ENCODE results near the gene SRC. TPM values are rescaled to one million over a fixed set of nuclear protein-coding genes. Genes with fewer than 3 reads are reported as not detected.

Gene SRC
- total RNA-seq, 2 donors from 2014 or later, result 6.9 to 14.3 TPM

GRCh38 chr20:37424062-37424851 is 78.3 kb downstream of the SRC start:
- H3K27me3 ChIP-seq, result no peaks in the 10 kb centered on the region
- no peaks in the 10 kb centered on the region for H3K9me3 ChIP-seq
- H3K36me3 ChIP-seq, result no peaks in the 10 kb centered on the region
- no peak for DNase-seq (ENCODE audit: low spot score)
- no peaks in the 10 kb centered on the region for H3K4me1 ChIP-seq
- TF ChIP-seq CTCF (IDR thresholded peaks at IDR 0.05), result no peak
- no peak overlapping the region for H3K4me3 ChIP-seq
- H3K27ac ChIP-seq, result no peak overlapping the region

- H3K36me3 ChIP-seq, result no peaks in the 10 kb centered on the region
- no peak for DNase-seq (ENCODE audit: low spot score)
- no peaks in the 10 kb centered on the region for H3K9me3 ChIP-seq
- no peak for TF ChIP-seq CTCF (IDR thresholded peaks at IDR 0.05)
- no peak overlapping the region for H3K4me3 ChIP-seq
- H3K27me3 ChIP-seq, result no peaks in the 10 kb centered on the region
- no peaks in the 10 kb centered on the region for H3K4me1 ChIP-seq
- no peak overlapping the region for H3K27ac ChIP-seq
Measured at GRCh38 chr20:37425103-37425625, 79.2 kb downstream of the SRC start.

- H3K4me1 ChIP-seq, result no peaks in the 10 kb centered on the region
- no peak for TF ChIP-seq CTCF (IDR thresholded peaks at IDR 0.05)
- no peak for DNase-seq (ENCODE audit: low spot score)
- no peak overlapping the region for H3K4me3 ChIP-seq
- no peaks in the 10 kb centered on the region for H3K9me3 ChIP-seq
- no peaks in the 10 kb centered on the region for H3K27me3 ChIP-seq
- no peak overlapping the region for H3K27ac ChIP-seq
- no peaks in the 10 kb centered on the region for H3K36me3 ChIP-seq
Measured at GRCh38 chr20:37426106-37426505, 80.2 kb downstream of the SRC start.

- Histone ChIP-seq H3K27ac (no peak overlapping the region), H3K36me3 (no peaks in the 10 kb centered on the region), H3K27me3 (no peaks in the 10 kb centered on the region), H3K9me3 (no peaks in the 10 kb centered on the region), H3K4me1 (no peaks in the 10 kb centered on the region), H3K4me3 (no peak overlapping the region)
- no peak for TF ChIP-seq CTCF (IDR thresholded peaks at IDR 0.05)
- DNase-seq (ENCODE audit: low spot score), result no peak
Measured at GRCh38 chr20:37426978-37427377, 81.0 kb downstream of the SRC start.

- Histone ChIP-seq H3K27ac (no peak overlapping the region), H3K4me3 (no peak overlapping the region), H3K9me3 (no peaks in the 10 kb centered on the region), H3K36me3 (no peaks in the 10 kb centered on the region), H3K4me1 (no peaks in the 10 kb centered on the region), H3K27me3 (no peaks in the 10 kb centered on the region)
- no peak for TF ChIP-seq CTCF (IDR thresholded peaks at IDR 0.05)
- DNase-seq (ENCODE audit: low spot score), result no peak
Measured at GRCh38 chr20:37430044-37430443, 84.1 kb downstream of the SRC start.

All from right atrium auricular region (tissue), 2 donors.